Endodermal cell (in vitro differentiated cells): Measurements from ENCODE around the gene BZW2. TPM values are rescaled to one million over a fixed set of nuclear protein-coding genes. Genes with fewer than 3 reads are reported as not detected.

ENCODE experiments used
- DNase-seq: peaks from one replicate; pipeline ENCODE4 v3.0.0-alpha.2; 2017
- H3K27ac ChIP-seq: 2 replicates; pipeline ENCODE4 v1.5.1; 2013; ENCODE audit warnings: mild to moderate bottlenecking, low read depth, low read length, moderate library complexity
- H3K27me3 ChIP-seq: 2 replicates; pipeline ENCODE4 v1.6.1; 2013; ENCODE audit warnings: mild to moderate bottlenecking, low read length, moderate library complexity; ENCODE audit not compliant: insufficient read depth, control insufficient read depth, poor library complexity, severe bottlenecking
- H3K36me3 ChIP-seq: 2 replicates; pipeline ENCODE4 v1.7.0; 2013; ENCODE audit warnings: mild to moderate bottlenecking, low read length, moderate library complexity; ENCODE audit not compliant: control insufficient read depth, insufficient read depth
- H3K4me1 ChIP-seq: one replicate; pipeline ENCODE4 v1.7.0; 2013; ENCODE audit warnings: low read length; ENCODE audit not compliant: control insufficient read depth, insufficient read depth
- H3K4me3 ChIP-seq: 2 replicates; pipeline ENCODE4 v1.5.1; 2013; ENCODE audit warnings: mild to moderate bottlenecking, low read length, moderate library complexity
- H3K9ac ChIP-seq: 2 replicates; pipeline ENCODE4 v1.6.1; 2013; ENCODE audit warnings: mild to moderate bottlenecking, low read length, moderate library complexity; ENCODE audit not compliant: poor library complexity, severe bottlenecking; ENCODE audit errors: extremely low read depth
- H3K9me3 ChIP-seq: 2 replicates; pipeline ENCODE4 v1.6.1; 2013; ENCODE audit warnings: mild to moderate bottlenecking, low read length, moderate library complexity; ENCODE audit not compliant: control insufficient read depth
- H3K27ac Mint-ChIP-seq: 2 replicates; pipeline ENCODE4 v1.8.0; 2020; ENCODE audit warnings: mixed read lengths
- H3K27me3 Mint-ChIP-seq: 2 replicates; pipeline ENCODE4 v1.8.0; 2021; ENCODE audit warnings: mild to moderate bottlenecking, mixed read lengths; ENCODE audit not compliant: insufficient read depth
- H3K36me3 Mint-ChIP-seq: 2 replicates; pipeline ENCODE4 v1.8.0; 2020; ENCODE audit warnings: low read depth, mixed read lengths
- H3K4me1 Mint-ChIP-seq: 2 replicates; pipeline ENCODE4 v1.8.0; 2020; ENCODE audit warnings: mixed read lengths
- H3K4me3 Mint-ChIP-seq: 2 replicates; pipeline ENCODE4 v1.8.0; 2020; ENCODE audit warnings: mild to moderate bottlenecking, moderate library complexity, mixed read lengths
- H3K9me3 Mint-ChIP-seq: 2 replicates; pipeline ENCODE4 v1.8.0; 2020; ENCODE audit warnings: mild to moderate bottlenecking, mixed read lengths
- WGBS, 2 experiments: methylation state at CpG; one replicate each; pipeline versions ENCODE4 v1.1.5 to v1.1.7; 2013; ENCODE audit warnings: missing lambda C conversion rate in 2 of 2, mixed read lengths in 1 of 2; ENCODE audit not compliant: insufficient coverage in 1 of 2, insufficient read length in 1 of 2; 5-methylcytosine and 5-hydroxymethylcytosine counted together
- total RNA-seq, 2 donors: library from RNA; stranded (reverse); fragmentation: NEBNext Ultra II Directional in 1 of 2; extraction: Animal tissue kit (Norgen Biotek cat#: 25700) in 1 of 2; gene quantifications; 2 replicates in 1 of 2; 3 replicates in 1 of 2; pipeline ENCODE4 v1.2.1, GENCODE V29; 2021
- TF ChIP-seq, protein P1 (sequence below): fragments of 200-600 bp; sonication (generic); conservative IDR thresholded peaks from 2 replicates; pipeline ENCODE4 v1.5.0; 2021; ENCODE audit warnings: antibody characterized with exemption, mild to moderate bottlenecking

Gene BZW2
- total RNA-seq, 2 donors from 2014 or later, result 75.1 to 87.7 TPM

DNA sequence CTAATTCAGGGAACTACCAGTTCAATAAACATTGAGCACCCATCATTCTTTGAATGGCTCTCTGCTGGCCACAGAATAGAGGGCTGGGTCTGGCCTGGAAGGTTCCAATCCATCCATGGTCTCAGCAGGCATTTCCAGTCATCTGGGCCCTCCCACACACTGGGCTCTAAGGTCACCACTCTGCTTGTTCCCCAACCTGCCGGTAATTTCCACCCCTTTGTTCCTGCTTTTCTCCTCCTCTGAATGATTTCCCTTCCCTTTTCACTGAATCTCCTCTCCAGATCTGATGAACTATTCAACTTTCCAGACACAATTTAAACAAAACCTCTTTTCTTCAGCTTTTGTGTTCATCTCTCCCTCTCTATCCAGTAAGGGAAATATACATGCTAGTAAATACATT is 2.6 kb downstream of the BZW2 start:
- DNase-seq, result no peak
- Histone ChIP-seq H3K27me3 (no peaks in the 10 kb centered on the region), H3K4me1 (peaks cover 11% of the 10 kb centered on the region), H3K36me3 (no peaks in the 10 kb centered on the region), H3K9me3 (no peaks in the 10 kb centered on the region), H3K4me3 (peak overlapping the region; percentile 97), H3K9ac (no peak overlapping the region), H3K27ac (no peak overlapping the region)
- no peak overlapping the region for H3K27ac Mint-ChIP-seq
- peaks cover 5% of the 10 kb centered on the region for H3K36me3 Mint-ChIP-seq
- TF ChIP-seq, protein P1, sequence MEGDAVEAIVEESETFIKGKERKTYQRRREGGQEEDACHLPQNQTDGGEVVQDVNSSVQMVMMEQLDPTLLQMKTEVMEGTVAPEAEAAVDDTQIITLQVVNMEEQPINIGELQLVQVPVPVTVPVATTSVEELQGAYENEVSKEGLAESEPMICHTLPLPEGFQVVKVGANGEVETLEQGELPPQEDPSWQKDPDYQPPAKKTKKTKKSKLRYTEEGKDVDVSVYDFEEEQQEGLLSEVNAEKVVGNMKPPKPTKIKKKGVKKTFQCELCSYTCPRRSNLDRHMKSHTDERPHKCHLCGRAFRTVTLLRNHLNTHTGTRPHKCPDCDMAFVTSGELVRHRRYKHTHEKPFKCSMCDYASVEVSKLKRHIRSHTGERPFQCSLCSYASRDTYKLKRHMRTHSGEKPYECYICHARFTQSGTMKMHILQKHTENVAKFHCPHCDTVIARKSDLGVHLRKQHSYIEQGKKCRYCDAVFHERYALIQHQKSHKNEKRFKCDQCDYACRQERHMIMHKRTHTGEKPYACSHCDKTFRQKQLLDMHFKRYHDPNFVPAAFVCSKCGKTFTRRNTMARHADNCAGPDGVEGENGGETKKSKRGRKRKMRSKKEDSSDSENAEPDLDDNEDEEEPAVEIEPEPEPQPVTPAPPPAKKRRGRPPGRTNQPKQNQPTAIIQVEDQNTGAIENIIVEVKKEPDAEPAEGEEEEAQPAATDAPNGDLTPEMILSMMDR, result no peak
- H3K4me1 Mint-ChIP-seq, result peaks cover 43% of the 10 kb centered on the region
- no peaks in the 10 kb centered on the region for H3K27me3 Mint-ChIP-seq
- no peaks in the 10 kb centered on the region for H3K9me3 Mint-ChIP-seq
- 36 to 68% methylated on average over 1 of the region's 1 CpG for WGBS, 2 experiments
- H3K4me3 Mint-ChIP-seq, result peak overlapping the region; percentile 11

DNA sequence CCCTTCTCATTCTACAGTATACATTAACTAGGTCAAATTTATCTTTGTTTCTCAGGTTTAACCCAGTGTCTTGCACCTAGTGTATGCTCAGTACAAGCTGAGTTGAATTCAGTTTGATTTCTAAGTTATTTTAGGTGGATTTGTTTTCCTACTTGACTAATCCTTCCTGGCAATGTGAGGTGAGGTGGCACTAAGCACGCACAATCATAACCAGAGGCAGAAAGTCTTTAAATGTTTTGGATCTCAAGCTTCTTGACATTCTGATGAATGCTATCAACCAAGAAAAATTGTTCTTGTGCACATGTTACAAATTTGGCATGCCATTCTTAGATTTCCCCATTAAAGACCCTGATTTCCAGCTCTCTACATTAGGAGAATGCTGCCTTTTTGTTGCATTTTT is 3.2 kb downstream of the BZW2 start:
- Histone ChIP-seq H3K27ac (no peak overlapping the region), H3K9ac (no peak overlapping the region), H3K9me3 (no peaks in the 10 kb centered on the region), H3K4me1 (peaks cover 11% of the 10 kb centered on the region), H3K27me3 (no peaks in the 10 kb centered on the region), H3K36me3 (no peaks in the 10 kb centered on the region), H3K4me3 (peak overlapping the region; percentile 97)
- H3K4me3 Mint-ChIP-seq, result peak overlapping the region; percentile 11
- H3K27me3 Mint-ChIP-seq, result no peaks in the 10 kb centered on the region
- TF ChIP-seq, protein P1, result no peak
- H3K36me3 Mint-ChIP-seq, result no peaks in the 10 kb centered on the region
- no peaks in the 10 kb centered on the region for H3K9me3 Mint-ChIP-seq
- peaks cover 37% of the 10 kb centered on the region for H3K4me1 Mint-ChIP-seq
- no peak overlapping the region for H3K27ac Mint-ChIP-seq
- WGBS, 2 experiments, result 95% methylated on average over 1 of the region's 1 CpG; no CpG with 5 or more reads in 1 of the 2 experiments
- no peak for DNase-seq

DNA sequence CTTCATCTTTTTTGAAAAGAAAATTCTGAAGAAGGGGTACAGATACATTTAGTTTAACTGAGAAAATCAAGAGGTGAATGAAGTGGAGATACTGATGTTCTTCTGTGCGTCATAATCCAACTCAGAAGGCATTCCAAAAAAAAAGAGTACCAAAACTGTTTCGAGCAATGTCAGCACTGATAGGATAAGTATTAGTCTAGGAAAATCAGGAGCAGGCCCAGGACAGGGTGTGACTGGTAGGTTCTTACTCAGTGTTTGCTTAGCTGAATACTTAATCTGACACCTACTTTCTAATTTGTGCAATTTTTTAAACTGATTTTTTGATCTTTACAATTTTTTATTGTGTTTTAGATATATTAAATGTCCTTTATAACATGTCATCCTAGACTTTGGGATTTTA is 4.3 kb downstream of the BZW2 start:
- Histone ChIP-seq H3K27me3 (no peaks in the 10 kb centered on the region), H3K9ac (no peak overlapping the region), H3K4me1 (peaks cover 11% of the 10 kb centered on the region), H3K27ac (no peak overlapping the region), H3K9me3 (no peaks in the 10 kb centered on the region), H3K36me3 (no peaks in the 10 kb centered on the region), H3K4me3 (no peak overlapping the region)
- H3K9me3 Mint-ChIP-seq, result no peaks in the 10 kb centered on the region
- H3K27ac Mint-ChIP-seq, result no peak overlapping the region
- H3K36me3 Mint-ChIP-seq, result no peaks in the 10 kb centered on the region
- no peak for DNase-seq
- TF ChIP-seq, protein P1, result no peak
- 89 to 95% methylated on average over 2 of the region's 2 CpGs for WGBS, 2 experiments
- H3K27me3 Mint-ChIP-seq, result no peaks in the 10 kb centered on the region
- H3K4me1 Mint-ChIP-seq, result peaks cover 35% of the 10 kb centered on the region
- H3K4me3 Mint-ChIP-seq, result no peak overlapping the region
